Right atrium auricular region (tissue), 2 donors: ENCODE measurements around the gene LPAR2. TPM values are rescaled to one million over a fixed set of nuclear protein-coding genes. Genes with fewer than 3 reads are reported as not detected.

Experiments used
- DNase-seq: peaks from one replicate; pipeline ENCODE4 v3.0.0-alpha.2; 2019; ENCODE audit warnings: low spot score
- H3K27ac ChIP-seq, 2 donors: fragments of 200-600 bp; sonication (generic); 1 replicate in 1 of 2; 2 replicates in 1 of 2; pipeline ENCODE4 v1.5.1; 2016 to 2019
- H3K27me3 ChIP-seq, 2 donors: fragments of 200-600 bp; sonication (generic); one replicate each; pipeline versions ENCODE4 v1.5.1 to v1.6.0; 2017 to 2019
- H3K36me3 ChIP-seq: fragments of 200-600 bp; sonication (generic); one replicate; pipeline ENCODE4 v1.5.1; 2016
- H3K4me1 ChIP-seq, 2 donors: fragments of 200-600 bp; sonication (generic); one replicate each; pipeline versions ENCODE4 v1.5.1 to v1.6.0; 2017 to 2019
- H3K4me3 ChIP-seq, 2 donors: fragments of 200-600 bp; sonication (generic); 1 replicate in 1 of 2; 2 replicates in 1 of 2; pipeline ENCODE4 v1.5.1; 2017 to 2019; ENCODE audit warnings: mild to moderate bottlenecking in 1 of 2, moderate library complexity in 1 of 2
- H3K9me3 ChIP-seq, 2 donors: fragments of 200-600 bp; sonication (generic); one replicate each; pipeline ENCODE4 v1.5.1; 2019
- CTCF ChIP-seq, 2 donors: fragments of 200-600 bp; sonication (generic); IDR thresholded peaks; one replicate each; pipeline ENCODE4 v1.5.1; 2019; ENCODE audit warnings: antibody characterized with exemption in 2 of 2
- total RNA-seq, 2 donors: library from RNA; depleted of rRNA; stranded (reverse); fragments of >200 nt; gene quantifications; one replicate each; pipeline ENCODE4 v1.1.0, GENCODE V29; 2016

LPAR2 gene
- total RNA-seq, 2 donors from 2014 or later = 0.89 to 3.1 TPM

GRCh38 chr19:19595171-19595701, 32.8 kb downstream of the LPAR2 start:
- DNase-seq = no peak
- H3K4me3 ChIP-seq = no peak overlapping the region
- H3K27me3 ChIP-seq = no peaks in the 10 kb centered on the region
- H3K36me3 ChIP-seq = no peaks in the 10 kb centered on the region
- no peaks in the 10 kb centered on the region for H3K4me1 ChIP-seq
- no peaks in the 10 kb centered on the region for H3K9me3 ChIP-seq
- no peak overlapping the region for H3K27ac ChIP-seq
- TF ChIP-seq CTCF (IDR thresholded peaks at IDR 0.05) = no peak

- no peaks in the 10 kb centered on the region for H3K9me3 ChIP-seq
- H3K27me3 ChIP-seq = no peaks in the 10 kb centered on the region
- H3K27ac ChIP-seq = no peak overlapping the region
- no peak overlapping the region for H3K4me3 ChIP-seq
- H3K36me3 ChIP-seq = no peaks in the 10 kb centered on the region
- no peaks in the 10 kb centered on the region for H3K4me1 ChIP-seq
- no peak for DNase-seq
- no peak for TF ChIP-seq CTCF (IDR thresholded peaks at IDR 0.05)
Measured at GRCh38 chr19:19594381-19594780, 33.6 kb downstream of the LPAR2 start.

GRCh38 chr19:19592690-19593089, 35.3 kb downstream of the LPAR2 start:
- TF ChIP-seq CTCF (IDR thresholded peaks at IDR 0.05) = no peak
- Histone ChIP-seq H3K36me3 (no peaks in the 10 kb centered on the region), H3K9me3 (no peaks in the 10 kb centered on the region), H3K4me3 (no peak overlapping the region), H3K4me1 (no peaks in the 10 kb centered on the region), H3K27ac (no peak overlapping the region), H3K27me3 (no peaks in the 10 kb centered on the region)
- DNase-seq = no peak

GRCh38 chr19:19591133-19591825, 36.7 kb downstream of the LPAR2 start:
- no peak for TF ChIP-seq CTCF (IDR thresholded peaks at IDR 0.05)
- Histone ChIP-seq H3K4me3 (no peak overlapping the region), H3K9me3 (no peaks in the 10 kb centered on the region), H3K27me3 (no peaks in the 10 kb centered on the region), H3K36me3 (no peaks in the 10 kb centered on the region), H3K4me1 (no peaks in the 10 kb centered on the region), H3K27ac (no peak overlapping the region)
- peak; percentile 59 for DNase-seq

- no peaks in the 10 kb centered on the region for H3K9me3 ChIP-seq
- TF ChIP-seq CTCF (IDR thresholded peaks at IDR 0.05) = no peak
Measured at GRCh38 chr19:19588546-19588945, 39.5 kb downstream of the LPAR2 start.

GRCh38 chr19:19587771-19588170, 40.2 kb downstream of the LPAR2 start:
- H3K27me3 ChIP-seq = no peaks in the 10 kb centered on the region
- H3K36me3 ChIP-seq = no peaks in the 10 kb centered on the region
- no peak for TF ChIP-seq CTCF (IDR thresholded peaks at IDR 0.05)
- H3K4me3 ChIP-seq = no peak overlapping the region
- no peaks in the 10 kb centered on the region for H3K9me3 ChIP-seq
- no peak overlapping the region for H3K27ac ChIP-seq
- no peak for DNase-seq
- H3K4me1 ChIP-seq = no peaks in the 10 kb centered on the region

More at GRCh38 chr19:19588546-19588945, 39.5 kb downstream of the LPAR2 start:
- Histone ChIP-seq H3K4me1 (no peaks in the 10 kb centered on the region), H3K27me3 (no peaks in the 10 kb centered on the region), H3K27ac (no peak overlapping the region), H3K36me3 (no peaks in the 10 kb centered on the region), H3K4me3 (no peak overlapping the region)
- no peak for DNase-seq
